Measurements from ENCODE around the gene NLRC5.

GRCh38 chr16:56956076-56956475 is 33.3 kb upstream of the NLRC5 start:
- TF ChIP-seq, protein P1, sequence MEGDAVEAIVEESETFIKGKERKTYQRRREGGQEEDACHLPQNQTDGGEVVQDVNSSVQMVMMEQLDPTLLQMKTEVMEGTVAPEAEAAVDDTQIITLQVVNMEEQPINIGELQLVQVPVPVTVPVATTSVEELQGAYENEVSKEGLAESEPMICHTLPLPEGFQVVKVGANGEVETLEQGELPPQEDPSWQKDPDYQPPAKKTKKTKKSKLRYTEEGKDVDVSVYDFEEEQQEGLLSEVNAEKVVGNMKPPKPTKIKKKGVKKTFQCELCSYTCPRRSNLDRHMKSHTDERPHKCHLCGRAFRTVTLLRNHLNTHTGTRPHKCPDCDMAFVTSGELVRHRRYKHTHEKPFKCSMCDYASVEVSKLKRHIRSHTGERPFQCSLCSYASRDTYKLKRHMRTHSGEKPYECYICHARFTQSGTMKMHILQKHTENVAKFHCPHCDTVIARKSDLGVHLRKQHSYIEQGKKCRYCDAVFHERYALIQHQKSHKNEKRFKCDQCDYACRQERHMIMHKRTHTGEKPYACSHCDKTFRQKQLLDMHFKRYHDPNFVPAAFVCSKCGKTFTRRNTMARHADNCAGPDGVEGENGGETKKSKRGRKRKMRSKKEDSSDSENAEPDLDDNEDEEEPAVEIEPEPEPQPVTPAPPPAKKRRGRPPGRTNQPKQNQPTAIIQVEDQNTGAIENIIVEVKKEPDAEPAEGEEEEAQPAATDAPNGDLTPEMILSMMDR (IDR thresholded peaks at IDR 0.05 in 8 of 11, conservative IDR thresholded peaks at IDR 0.05 in 3 of 11): no peak
- TF ChIP-seq POLR2A (IDR thresholded peaks at IDR 0.05) (no peak), POLR2AphosphoS5 (IDR thresholded peaks at IDR 0.05) (no peak)

All from spleen (tissue), 7 donors.